ENCODE data around the gene DNAH10.

DNAH10 gene

GRCh38 chr12:123757561-123757960 lies 4.5 kb upstream of the DNAH10 start:
- Histone ChIP-seq H4K91ac (ENCODE audit: low read depth, low read length, poor library complexity) (no peak overlapping the region), H3K14ac (ENCODE audit: low read length) (no peak overlapping the region), H3K36me3 (replicated peaks in 1 of 2; ENCODE audit: control insufficient read depth in 2 of 2, insufficient read depth in 2 of 2, low read length in 2 of 2) (peaks cover 25 to 82% of the 10 kb centered on the region in 2 donors), H2BK12ac (ENCODE audit: low read length) (no peak overlapping the region), H2AK5ac (ENCODE audit: low read depth, low read length) (no peak overlapping the region), H3K4me1 (ENCODE audit: control insufficient read depth in 2 of 2, insufficient read depth in 1 of 2, low read depth in 1 of 2, low read length in 2 of 2) (no peaks in the 10 kb centered on the region), H3K23ac (ENCODE audit: low read depth, low read length, poor library complexity) (no peak overlapping the region), H3K4me3 (ENCODE audit: low read length in 2 of 2) (no peak overlapping the region), H2AFZ (ENCODE audit: low read length) (no peak overlapping the region), H3K18ac (ENCODE audit: low read length) (no peak overlapping the region), H4K8ac (ENCODE audit: low read depth, low read length) (no peak overlapping the region), H2BK15ac (ENCODE audit: low read length) (no peak overlapping the region), H3K9ac (ENCODE audit: low read depth, low read length, poor library complexity) (no peak overlapping the region), H3K27me3 (ENCODE audit: control insufficient read depth in 3 of 3, insufficient read depth in 3 of 3, low read depth in 1 of 3, low read length in 3 of 3) (peaks cover 0 to 5% (median 0%) of the 10 kb centered on the region in 3 experiments), H3K9me3 (replicated peaks in 1 of 2; ENCODE audit: control insufficient read depth in 2 of 2, insufficient read depth in 1 of 2, low read depth in 1 of 2, low read length in 2 of 2) (no peaks in the 10 kb centered on the region), H3K4me2 (ENCODE audit: insufficient read depth, low read length, poor library complexity, severe bottlenecking) (no peak overlapping the region), H3K4ac (ENCODE audit: low read length) (no peak overlapping the region), H2BK120ac (ENCODE audit: low read depth, low read length) (no peak overlapping the region), H3K27ac (replicated peaks; ENCODE audit: low read length) (no peak overlapping the region), H2BK5ac (ENCODE audit: low read length) (no peak overlapping the region), H3K79me1 (ENCODE audit: low read depth, low read length) (no peaks in the 10 kb centered on the region)
- no peak for DNase-seq (ENCODE audit: low spot score)
- WGBS, 2 donors (ENCODE audit: extremely low coverage in 2 of 2, insufficient read length in 2 of 2, insufficient replicate concordance in 1 of 2), result no CpG with 5 or more reads among the region's 6 CpGs

GRCh38 chr12:123760267-123760938 lies 1.7 kb upstream of the DNAH10 start:
- no CpG with 5 or more reads among the region's 11 CpGs for WGBS, 2 donors (ENCODE audit: extremely low coverage in 2 of 2, insufficient read length in 2 of 2, insufficient replicate concordance in 1 of 2)
- no peak overlapping the region for H3K27ac ChIP-seq (replicated peaks; ENCODE audit: low read length)

GRCh38 chr12:123762715-123763052 lies 583 bp downstream of the DNAH10 start:
- H3K4ac ChIP-seq (ENCODE audit: low read length), result no peak overlapping the region
- no peak for DNase-seq (ENCODE audit: low spot score)
- H3K79me1 ChIP-seq (ENCODE audit: low read depth, low read length), result no peaks in the 10 kb centered on the region
- WGBS, 2 donors (ENCODE audit: extremely low coverage in 2 of 2, insufficient read length in 2 of 2, insufficient replicate concordance in 1 of 2), result no CpG with 5 or more reads among the region's 15 CpGs
- no peak overlapping the region for H2AFZ ChIP-seq (ENCODE audit: low read length)
- no peak overlapping the region for H4K8ac ChIP-seq (ENCODE audit: low read depth, low read length)
- no peak overlapping the region for H2BK120ac ChIP-seq (ENCODE audit: low read depth, low read length)
- H3K23ac ChIP-seq (ENCODE audit: low read depth, low read length, poor library complexity), result peak overlapping the region; percentile 8
- H3K27ac ChIP-seq (replicated peaks; ENCODE audit: low read length), result no peak overlapping the region
- H3K27me3 ChIP-seq (ENCODE audit: control insufficient read depth in 3 of 3, insufficient read depth in 3 of 3, low read depth in 1 of 3, low read length in 3 of 3), result peaks cover 0 to 15% (median 0%) of the 10 kb centered on the region in 3 experiments
- no peaks in the 10 kb centered on the region for H3K4me1 ChIP-seq (ENCODE audit: control insufficient read depth in 2 of 2, insufficient read depth in 1 of 2, low read depth in 1 of 2, low read length in 2 of 2)
- peaks cover 3 to 45% of the 10 kb centered on the region in 2 donors for H3K36me3 ChIP-seq (replicated peaks in 1 of 2; ENCODE audit: control insufficient read depth in 2 of 2, insufficient read depth in 2 of 2, low read length in 2 of 2)
- peak overlapping the region; percentile 96 for H3K4me2 ChIP-seq (ENCODE audit: insufficient read depth, low read length, poor library complexity, severe bottlenecking)
- peak overlapping the region; percentile 79 for H3K18ac ChIP-seq (ENCODE audit: low read length)
- no peak overlapping the region for H4K91ac ChIP-seq (ENCODE audit: low read depth, low read length, poor library complexity)
- no peak overlapping the region for H3K14ac ChIP-seq (ENCODE audit: low read length)
- no peak overlapping the region for H3K9ac ChIP-seq (ENCODE audit: low read depth, low read length, poor library complexity)
- no peak overlapping the region for H2BK12ac ChIP-seq (ENCODE audit: low read length)
- no peak overlapping the region for H2BK15ac ChIP-seq (ENCODE audit: low read length)
- H2AK5ac ChIP-seq (ENCODE audit: low read depth, low read length), result no peak overlapping the region
- H3K9me3 ChIP-seq (replicated peaks in 1 of 2; ENCODE audit: control insufficient read depth in 2 of 2, insufficient read depth in 1 of 2, low read depth in 1 of 2, low read length in 2 of 2), result peaks cover 0 to 2% of the 10 kb centered on the region in 2 donors
- H3K4me3 ChIP-seq (ENCODE audit: low read length in 2 of 2), result peak overlapping the region in 1 of 2 donors; percentile 79
- H2BK5ac ChIP-seq (ENCODE audit: low read length), result no peak overlapping the region

More at GRCh38 chr12:123760267-123760938, 1.7 kb upstream of the DNAH10 start:
- Histone ChIP-seq H2BK15ac (ENCODE audit: low read length) (no peak overlapping the region), H3K18ac (ENCODE audit: low read length) (no peak overlapping the region), H4K91ac (ENCODE audit: low read depth, low read length, poor library complexity) (no peak overlapping the region), H3K79me1 (ENCODE audit: low read depth, low read length) (no peaks in the 10 kb centered on the region), H3K4me3 (ENCODE audit: low read length in 2 of 2) (no peak overlapping the region), H4K8ac (ENCODE audit: low read depth, low read length) (no peak overlapping the region), H2BK5ac (ENCODE audit: low read length) (no peak overlapping the region), H3K4me1 (ENCODE audit: control insufficient read depth in 2 of 2, insufficient read depth in 1 of 2, low read depth in 1 of 2, low read length in 2 of 2) (no peaks in the 10 kb centered on the region), H2BK12ac (ENCODE audit: low read length) (no peak overlapping the region), H2AK5ac (ENCODE audit: low read depth, low read length) (no peak overlapping the region), H2BK120ac (ENCODE audit: low read depth, low read length) (no peak overlapping the region), H3K9ac (ENCODE audit: low read depth, low read length, poor library complexity) (no peak overlapping the region), H3K9me3 (replicated peaks in 1 of 2; ENCODE audit: control insufficient read depth in 2 of 2, insufficient read depth in 1 of 2, low read depth in 1 of 2, low read length in 2 of 2) (peaks cover 0 to 2% of the 10 kb centered on the region in 2 donors), H3K4me2 (ENCODE audit: insufficient read depth, low read length, poor library complexity, severe bottlenecking) (no peak overlapping the region), H3K27me3 (ENCODE audit: control insufficient read depth in 3 of 3, insufficient read depth in 3 of 3, low read depth in 1 of 3, low read length in 3 of 3) (peaks cover 0 to 15% (median 0%) of the 10 kb centered on the region in 3 experiments), H3K23ac (ENCODE audit: low read depth, low read length, poor library complexity) (no peak overlapping the region), H2AFZ (ENCODE audit: low read length) (no peak overlapping the region), H3K14ac (ENCODE audit: low read length) (no peak overlapping the region), H3K36me3 (replicated peaks in 1 of 2; ENCODE audit: control insufficient read depth in 2 of 2, insufficient read depth in 2 of 2, low read length in 2 of 2) (peaks cover 10 to 61% of the 10 kb centered on the region in 2 donors), H3K4ac (ENCODE audit: low read length) (no peak overlapping the region)
- no peak for DNase-seq (ENCODE audit: low spot score)

GRCh38 chr12:123763093-123763492 lies 992 bp downstream of the DNAH10 start:
- no peak overlapping the region for H4K91ac ChIP-seq (ENCODE audit: low read depth, low read length, poor library complexity)
- no peak overlapping the region for H2AK5ac ChIP-seq (ENCODE audit: low read depth, low read length)

More at GRCh38 chr12:123763093-123763492, 992 bp downstream of the DNAH10 start:
- Histone ChIP-seq H3K23ac (ENCODE audit: low read depth, low read length, poor library complexity) (no peak overlapping the region), H3K14ac (ENCODE audit: low read length) (no peak overlapping the region), H3K36me3 (replicated peaks in 1 of 2; ENCODE audit: control insufficient read depth in 2 of 2, insufficient read depth in 2 of 2, low read length in 2 of 2) (peaks cover 3 to 41% of the 10 kb centered on the region in 2 donors), H2BK120ac (ENCODE audit: low read depth, low read length) (no peak overlapping the region), H2BK12ac (ENCODE audit: low read length) (no peak overlapping the region), H2BK5ac (ENCODE audit: low read length) (no peak overlapping the region), H3K4me3 (ENCODE audit: low read length in 2 of 2) (no peak overlapping the region), H2BK15ac (ENCODE audit: low read length) (no peak overlapping the region), H3K4ac (ENCODE audit: low read length) (no peak overlapping the region), H3K4me1 (ENCODE audit: control insufficient read depth in 2 of 2, insufficient read depth in 1 of 2, low read depth in 1 of 2, low read length in 2 of 2) (no peaks in the 10 kb centered on the region), H3K9ac (ENCODE audit: low read depth, low read length, poor library complexity) (no peak overlapping the region), H3K9me3 (replicated peaks in 1 of 2; ENCODE audit: control insufficient read depth in 2 of 2, insufficient read depth in 1 of 2, low read depth in 1 of 2, low read length in 2 of 2) (peaks cover 0 to 2% of the 10 kb centered on the region in 2 donors), H3K27ac (replicated peaks; ENCODE audit: low read length) (no peak overlapping the region), H3K4me2 (ENCODE audit: insufficient read depth, low read length, poor library complexity, severe bottlenecking) (no peak overlapping the region), H2AFZ (ENCODE audit: low read length) (no peak overlapping the region), H3K79me1 (ENCODE audit: low read depth, low read length) (no peaks in the 10 kb centered on the region), H3K27me3 (ENCODE audit: control insufficient read depth in 3 of 3, insufficient read depth in 3 of 3, low read depth in 1 of 3, low read length in 3 of 3) (peaks cover 0 to 15% (median 0%) of the 10 kb centered on the region in 3 experiments), H4K8ac (ENCODE audit: low read depth, low read length) (no peak overlapping the region), H3K18ac (ENCODE audit: low read length) (no peak overlapping the region)
- no peak for DNase-seq (ENCODE audit: low spot score)
- WGBS, 2 donors (ENCODE audit: extremely low coverage in 2 of 2, insufficient read length in 2 of 2, insufficient replicate concordance in 1 of 2), result no CpG with 5 or more reads among the region's 8 CpGs

Data from neuronal stem cell (in vitro differentiated cells).